GM18502 (cell line): Measurements from ENCODE around the gene UNC80.
A peak's percentile ranks its signal among the peaks of the same experiment; 100 is the strongest.

ENCODE experiments used
- ATAC-seq: cut with Tn5 transposase; IDR thresholded peaks from one replicate; pipeline ENCODE4 v1.9.1; 2021; ENCODE audit warnings: mild to moderate bottlenecking; ENCODE audit not compliant: unreplicated experiment, poor library complexity

Gene UNC80

DNA sequence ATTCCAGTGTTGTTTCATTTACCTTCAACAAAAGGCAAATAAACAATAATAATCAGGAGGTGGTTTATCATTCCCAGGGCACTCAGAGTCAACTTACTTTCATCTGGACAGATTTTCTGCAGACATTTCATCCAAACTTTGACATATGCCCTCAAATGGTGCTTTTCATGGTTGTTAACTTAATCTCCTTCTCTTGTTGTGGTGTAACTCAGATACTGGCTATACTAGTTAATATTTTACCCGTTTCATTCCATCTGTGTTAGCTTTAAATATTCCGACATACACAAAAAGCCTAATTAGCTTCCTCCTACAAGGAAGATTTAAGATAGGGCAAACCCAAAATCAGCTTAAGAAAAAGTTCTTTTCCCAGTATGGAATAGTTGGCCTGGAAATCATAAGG lies 186.4 kb downstream of the UNC80 start:
- ATAC-seq = no peak

GRCh38 chr2:209960045-209960444 lies 188.4 kb downstream of the UNC80 start:
- no peak for ATAC-seq

DNA sequence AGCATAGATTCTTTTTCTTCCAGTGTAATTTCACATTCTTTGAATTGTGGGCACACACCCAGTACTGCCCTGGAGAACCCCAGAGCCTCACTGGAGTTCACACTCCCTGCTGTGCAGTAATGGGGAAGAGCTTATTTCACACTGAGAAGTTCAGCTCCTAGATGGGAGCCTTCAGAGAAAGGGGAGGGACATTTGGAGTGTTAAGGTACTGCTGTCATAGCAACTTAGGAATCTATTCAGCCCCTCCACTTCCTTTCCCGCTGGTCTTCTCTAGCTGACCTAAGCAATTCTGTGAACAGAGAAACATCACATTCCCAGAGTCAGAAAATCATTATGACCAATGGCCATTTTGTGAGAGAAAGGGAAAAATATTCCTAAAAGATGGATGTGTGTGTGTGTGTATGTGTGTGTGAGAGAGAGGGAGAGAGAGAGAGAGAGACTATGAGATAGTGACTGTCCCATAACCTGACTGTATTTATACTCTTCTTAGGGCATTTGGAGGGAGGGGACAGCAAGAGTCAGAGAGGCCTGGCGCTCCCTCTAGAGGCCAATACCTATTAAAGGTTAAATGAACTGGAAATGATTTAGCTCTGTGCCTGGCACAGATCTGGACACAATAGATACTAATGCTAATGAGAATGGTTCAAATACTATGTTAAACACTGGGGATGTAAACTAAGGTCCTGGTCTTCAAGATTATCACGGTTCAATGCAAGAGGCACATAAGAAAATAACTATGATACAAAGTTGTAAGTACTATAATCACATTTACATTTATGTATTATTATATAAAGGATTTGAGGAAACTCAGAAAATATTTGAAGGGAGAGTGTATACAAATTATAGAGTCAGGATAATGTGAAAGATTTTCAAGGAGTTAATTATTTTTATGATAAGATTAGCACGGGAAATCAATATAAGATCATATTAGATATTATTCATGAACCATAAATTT lies 189.3 kb downstream of the UNC80 start:
- ATAC-seq = peak; percentile 97

DNA sequence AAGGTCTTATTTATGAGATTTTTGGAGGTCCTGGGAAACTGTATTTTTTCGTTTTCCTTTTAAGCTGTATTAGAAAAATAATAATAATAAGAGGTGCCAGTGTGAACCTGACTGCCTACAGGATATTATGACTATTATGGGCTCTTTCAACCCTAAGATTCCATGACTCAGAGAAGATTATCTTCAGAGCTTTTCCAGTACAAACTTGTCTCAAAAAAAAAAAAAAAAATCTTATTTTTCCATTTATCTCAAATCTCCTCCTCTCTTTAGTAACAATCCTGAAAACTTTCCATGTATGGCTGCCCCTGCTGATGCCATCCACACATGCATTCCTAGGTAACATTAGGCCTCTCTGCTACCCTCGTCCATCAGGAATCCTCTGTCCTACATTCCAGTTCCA lies 194.1 kb downstream of the UNC80 start:
- no peak for ATAC-seq

DNA sequence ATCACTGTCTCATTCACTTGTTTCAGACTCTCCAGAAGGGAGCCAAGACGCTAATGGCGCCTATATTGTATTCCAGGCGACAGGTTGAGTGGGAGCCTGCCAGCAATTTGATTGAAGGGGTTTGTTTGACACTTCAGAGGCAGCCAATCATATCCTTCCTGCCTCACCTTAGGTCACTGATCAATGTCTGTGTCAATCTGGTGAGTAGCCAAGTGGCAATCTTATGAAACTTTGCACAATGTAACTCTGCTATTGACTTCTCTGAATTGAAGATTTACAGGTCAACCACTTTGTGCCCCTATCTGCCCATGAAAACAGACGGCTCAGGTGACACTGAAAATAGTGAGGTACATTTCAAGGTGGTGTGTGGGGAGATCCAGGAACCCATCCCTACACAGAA lies 198.1 kb downstream of the UNC80 start:
- no peak for ATAC-seq

- ATAC-seq = no peak
These were observed 198.6 kb downstream of the UNC80 start for GRCh38 chr2:209970271-209970670.

DNA sequence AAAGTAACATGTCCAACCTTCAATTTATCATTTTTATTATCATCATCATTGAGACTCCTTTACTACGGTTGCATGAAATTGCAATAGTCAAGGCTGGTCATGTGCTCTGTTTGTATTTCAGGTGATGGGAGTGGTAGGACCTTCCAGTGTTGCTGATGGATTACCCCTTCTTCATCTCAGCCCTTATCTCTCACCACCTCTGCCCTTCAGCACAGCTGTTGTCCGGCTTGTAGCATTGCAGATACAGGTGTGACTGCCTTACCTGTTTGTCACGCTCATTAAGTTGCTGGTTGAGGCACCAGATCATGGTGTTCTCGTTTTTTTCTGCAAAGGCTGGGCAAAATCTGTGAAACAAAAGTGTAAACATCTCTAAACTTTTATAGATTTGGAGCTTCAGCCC lies 199.1 kb downstream of the UNC80 start:
- no peak for ATAC-seq

DNA sequence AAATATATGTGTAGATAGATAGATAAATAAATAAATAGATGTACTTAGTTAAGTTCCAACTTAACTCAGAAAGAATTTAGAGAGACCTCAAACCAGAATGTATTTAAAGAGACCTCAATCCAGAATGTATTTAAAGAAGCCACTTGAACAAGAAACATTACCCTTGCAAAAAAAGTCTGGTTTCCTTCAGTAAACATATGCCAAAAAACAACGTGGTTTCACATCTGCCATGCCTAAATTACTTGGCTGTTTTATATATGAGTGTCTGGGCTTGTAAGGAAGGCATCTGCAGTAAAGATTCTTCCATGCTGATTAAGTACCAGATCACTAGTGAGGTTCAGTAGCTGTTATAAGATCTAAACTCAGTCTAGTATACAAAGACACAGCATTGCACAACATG lies 201.7 kb downstream of the UNC80 start:
- no peak for ATAC-seq

DNA sequence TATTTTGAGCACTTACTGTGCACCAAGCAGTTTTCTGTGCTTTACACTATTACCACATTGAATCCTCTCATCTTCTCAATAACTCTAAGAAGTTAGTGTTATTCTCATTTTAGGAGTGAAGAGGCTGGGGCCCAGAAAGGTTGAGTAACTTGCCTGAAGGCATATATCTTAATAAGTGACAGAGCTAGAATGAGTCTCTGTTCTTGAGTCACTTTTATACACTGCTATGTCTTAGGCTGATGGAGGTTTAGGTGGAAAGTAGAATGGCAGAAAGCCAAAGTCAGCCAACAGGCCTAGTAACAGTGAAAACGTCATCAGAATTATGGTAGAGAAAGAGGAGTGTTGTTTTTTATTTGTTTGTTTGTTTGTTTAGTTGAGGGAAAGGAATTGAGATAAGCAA lies 202.9 kb downstream of the UNC80 start:
- no peak for ATAC-seq

DNA sequence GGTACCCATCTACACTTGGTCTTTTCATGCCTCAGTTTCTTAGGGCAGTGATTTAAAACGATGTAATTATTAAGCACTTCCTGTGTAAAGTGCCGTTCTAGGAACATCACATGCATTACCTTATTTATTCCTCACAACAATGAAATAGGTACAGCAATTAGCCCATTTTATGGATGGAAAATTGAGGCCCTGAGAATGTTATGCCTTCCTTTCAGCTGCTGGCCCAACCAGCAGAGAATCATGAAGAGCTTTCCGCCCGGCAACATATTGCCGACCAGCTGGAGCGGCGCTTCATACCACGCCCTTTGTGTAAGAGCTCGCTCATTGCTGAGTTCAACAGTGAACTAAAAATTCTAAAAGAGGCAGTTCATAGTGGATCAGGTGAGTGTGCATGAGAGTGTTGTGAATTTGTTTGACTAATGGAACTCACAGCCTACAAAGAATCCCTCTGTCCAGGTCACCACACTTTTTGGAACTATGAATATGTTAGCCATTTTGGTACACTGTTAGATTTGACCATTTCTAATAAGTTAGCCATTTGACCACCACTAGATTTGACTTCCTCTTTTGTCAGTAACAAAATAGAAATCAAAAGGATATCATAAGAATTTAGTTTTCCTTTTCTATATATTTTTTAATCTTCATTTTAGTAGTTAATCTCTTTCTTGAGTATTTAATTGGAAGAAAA lies 205.2 kb downstream of the UNC80 start:
- ATAC-seq = peak; percentile 56

DNA sequence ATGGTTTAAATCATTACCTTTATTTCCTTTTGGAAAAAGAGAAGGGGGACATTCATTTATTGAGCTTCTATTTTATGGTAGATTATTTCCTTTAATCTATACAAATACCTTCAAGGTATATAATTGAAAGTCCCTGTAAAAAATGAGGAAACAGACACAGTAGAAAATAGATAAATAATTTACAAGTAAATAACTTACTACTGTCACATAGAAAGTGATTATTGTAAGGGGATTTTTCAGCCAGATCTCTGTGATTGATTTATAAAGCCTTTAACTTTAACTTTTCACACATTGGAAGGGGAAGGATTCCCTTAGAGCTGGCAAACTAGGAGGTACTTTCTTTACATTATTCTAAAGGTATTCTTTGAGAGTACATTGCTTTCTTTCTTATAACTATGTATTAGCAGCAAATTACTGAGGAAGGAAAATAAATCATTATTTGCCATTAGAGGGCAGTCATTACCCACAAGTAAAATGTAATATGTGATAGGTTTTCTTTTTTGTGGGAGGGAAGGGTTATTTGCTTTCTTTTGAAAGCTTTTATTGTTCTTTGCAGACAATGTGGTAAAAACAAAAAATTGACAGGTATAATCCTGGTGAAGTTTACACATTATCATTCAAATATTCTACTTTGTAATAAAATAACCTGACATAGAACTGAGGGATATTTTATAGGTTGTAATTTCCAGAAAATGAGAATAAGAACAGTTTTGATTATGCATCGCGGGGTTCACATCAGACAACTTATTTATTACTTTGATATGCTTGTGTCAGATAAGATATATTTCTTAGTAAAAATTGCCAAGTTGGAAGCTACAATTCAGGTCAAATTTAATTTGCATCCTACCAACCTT lies 206.0 kb downstream of the UNC80 start:
- ATAC-seq = peak; percentile 57

DNA sequence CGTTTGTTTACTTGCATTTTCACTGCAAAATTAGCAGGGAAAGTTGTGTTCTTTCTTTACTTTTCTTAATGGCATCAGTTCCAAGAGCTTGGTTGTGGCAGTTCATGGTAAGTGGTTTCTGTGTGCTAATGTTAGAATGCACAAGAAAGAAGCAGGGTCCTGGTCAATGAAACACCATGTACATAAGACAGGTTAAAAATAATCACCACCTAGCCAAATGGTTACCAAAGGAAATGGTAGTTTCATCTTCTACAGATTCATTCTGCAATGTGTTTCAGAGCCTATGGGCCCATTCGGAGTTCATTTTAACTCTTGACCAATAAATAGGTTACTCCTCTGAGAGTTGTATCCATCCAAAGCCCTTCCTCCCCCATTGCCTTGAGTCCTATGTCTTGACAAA lies 212.7 kb downstream of the UNC80 start:
- no peak for ATAC-seq

- no peak for ATAC-seq
These were observed 214.2 kb downstream of the UNC80 start for GRCh38 chr2:209985874-209986273.

DNA sequence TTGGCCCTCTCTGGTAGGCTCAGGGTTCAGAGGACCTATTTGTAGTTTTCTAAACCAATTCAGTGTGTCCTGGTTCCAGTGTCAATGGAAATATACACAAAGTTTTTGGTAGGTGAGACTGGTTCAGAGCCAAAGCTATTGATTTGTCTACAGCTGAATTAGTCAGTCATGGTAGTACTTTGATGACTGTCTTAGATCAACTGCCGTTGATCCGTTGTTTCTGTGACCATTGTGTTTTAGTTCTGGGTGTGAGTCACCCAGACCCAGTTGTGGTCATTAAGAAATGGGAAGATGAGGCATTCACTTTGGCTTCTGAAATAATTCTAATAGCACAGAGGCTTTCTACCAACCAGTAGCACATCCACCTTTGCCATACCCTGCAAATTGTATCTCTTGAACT lies 214.8 kb downstream of the UNC80 start:
- ATAC-seq = no peak

GRCh38 chr2:209988010-209988409 lies 216.4 kb downstream of the UNC80 start:
- peak; percentile 51 for ATAC-seq

DNA sequence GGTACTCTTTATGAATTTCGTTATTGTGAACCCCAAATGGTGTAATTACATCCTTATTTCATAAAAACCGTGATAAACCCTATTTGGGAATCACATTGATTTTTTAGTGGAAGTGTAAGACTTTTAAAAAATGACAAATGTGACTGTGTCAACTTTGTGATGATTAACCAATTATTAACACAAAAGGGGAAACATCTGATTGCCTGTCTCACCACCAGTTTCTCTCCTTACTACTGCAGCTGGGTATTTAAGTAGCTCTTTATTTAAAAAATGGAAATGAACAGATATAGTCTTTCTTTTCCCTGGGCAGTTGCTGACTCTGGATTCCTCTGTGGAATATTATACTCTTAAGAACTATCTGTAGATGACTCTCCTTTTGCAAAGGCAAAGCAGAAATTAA lies 219.2 kb downstream of the UNC80 start:
- no peak for ATAC-seq

DNA sequence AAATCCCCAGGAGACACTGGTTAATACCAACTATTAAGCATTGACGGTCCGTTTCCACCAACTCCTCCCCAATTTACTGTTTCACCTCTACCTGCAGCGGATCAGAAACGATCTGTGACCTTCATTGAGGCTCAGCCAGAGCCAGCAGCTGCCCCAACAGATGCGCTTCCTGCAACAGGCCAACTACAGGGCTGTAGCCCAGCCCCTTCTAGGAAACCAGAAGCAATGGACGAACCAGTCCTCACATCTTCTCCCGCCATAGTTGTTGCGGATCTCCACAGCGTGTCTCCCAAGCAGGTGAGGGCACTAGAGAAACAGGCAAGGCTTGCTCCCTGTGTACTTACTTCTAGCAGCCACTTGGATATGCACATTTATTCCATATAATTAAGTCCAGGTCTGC lies 222.3 kb downstream of the UNC80 start:
- ATAC-seq = no peak

- ATAC-seq = no peak
These were observed 227.0 kb downstream of the UNC80 start for GRCh38 chr2:209998596-209998995.

DNA sequence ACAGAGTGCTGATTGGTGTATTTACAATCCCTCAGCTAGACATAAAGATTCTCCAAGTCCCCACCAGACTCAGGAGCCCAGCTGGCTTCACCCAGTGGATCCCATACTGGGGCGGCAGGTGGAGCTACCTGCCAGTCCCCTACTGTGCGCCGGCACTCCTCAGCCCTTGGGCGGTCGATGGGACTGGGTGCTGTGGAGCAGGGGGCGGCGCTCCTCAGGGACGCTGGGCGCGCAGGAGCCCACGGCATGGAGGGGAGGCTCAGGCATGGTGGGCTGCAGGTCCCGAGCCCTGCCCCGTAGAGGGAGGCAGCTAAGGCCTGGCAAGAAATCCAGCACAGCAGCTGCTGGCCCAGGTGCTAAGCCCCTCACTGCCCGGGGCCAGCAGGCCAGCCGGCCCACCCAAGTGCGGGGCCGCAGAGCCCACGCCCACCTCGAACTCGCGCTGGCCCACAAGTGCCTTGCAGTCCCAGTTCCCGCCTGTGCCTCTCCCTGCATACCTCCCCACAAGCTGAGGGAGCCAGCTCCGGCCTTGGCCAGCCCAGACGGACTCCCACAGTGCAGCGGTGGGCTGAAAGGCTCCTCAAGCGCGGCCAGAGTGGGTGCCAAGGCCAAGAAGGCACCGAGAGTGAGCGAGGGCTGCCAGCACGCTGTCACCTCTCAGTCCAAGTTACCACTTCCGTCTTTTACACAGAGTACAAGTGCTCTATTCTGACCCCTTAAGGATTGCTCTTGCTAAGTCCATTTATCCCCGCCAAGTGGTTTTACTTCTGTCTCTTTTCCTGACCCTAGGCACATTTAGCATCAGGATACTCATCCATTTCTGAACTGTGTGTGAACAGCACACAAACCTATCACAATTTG lies 229.1 kb downstream of the UNC80 start:
- no peak for ATAC-seq
